Kidney epithelial cell (primary cell): ENCODE measurements around the gene LIN52. TPM values are rescaled to one million over a fixed set of nuclear protein-coding genes. Genes with fewer than 3 reads are reported as not detected.

ENCODE experiments used
- DNase-seq: peaks from one replicate; pipeline ENCODE4 v3.0.0-alpha.2; 2010; ENCODE audit warnings: low read depth
- H3K27me3 ChIP-seq: 2 replicates; pipeline ENCODE4 v1.6.0; 2011; ENCODE audit warnings: low read length; ENCODE audit not compliant: control insufficient read depth, insufficient read depth
- H3K36me3 ChIP-seq: 2 replicates; pipeline ENCODE4 v1.5.1; 2011; ENCODE audit warnings: low read length; ENCODE audit not compliant: control insufficient read depth, insufficient read depth
- H3K4me3 ChIP-seq: 2 replicates; pipeline ENCODE4 v1.5.1; 2011; ENCODE audit warnings: low read depth, mild to moderate bottlenecking, control low read depth, low read length
- total RNA-seq: library from RNA; depleted of rRNA; stranded (reverse); fragments of >200 nt; gene quantifications from 2 replicates; pipeline ENCODE4 v1.2.3, GENCODE V29; 2015
- TF ChIP-seq, protein P1 (sequence below): IDR thresholded peaks from 2 replicates; pipeline ENCODE4 v1.5.1; 2011; ENCODE audit warnings: mild to moderate bottlenecking, moderate library complexity, low read length, control low read depth, inconsistent platforms; ENCODE audit not compliant: insufficient read depth, poor library complexity, severe bottlenecking

LIN52 gene
- total RNA-seq, 1 donor from 2014 or later, result 7.8 TPM

DNA sequence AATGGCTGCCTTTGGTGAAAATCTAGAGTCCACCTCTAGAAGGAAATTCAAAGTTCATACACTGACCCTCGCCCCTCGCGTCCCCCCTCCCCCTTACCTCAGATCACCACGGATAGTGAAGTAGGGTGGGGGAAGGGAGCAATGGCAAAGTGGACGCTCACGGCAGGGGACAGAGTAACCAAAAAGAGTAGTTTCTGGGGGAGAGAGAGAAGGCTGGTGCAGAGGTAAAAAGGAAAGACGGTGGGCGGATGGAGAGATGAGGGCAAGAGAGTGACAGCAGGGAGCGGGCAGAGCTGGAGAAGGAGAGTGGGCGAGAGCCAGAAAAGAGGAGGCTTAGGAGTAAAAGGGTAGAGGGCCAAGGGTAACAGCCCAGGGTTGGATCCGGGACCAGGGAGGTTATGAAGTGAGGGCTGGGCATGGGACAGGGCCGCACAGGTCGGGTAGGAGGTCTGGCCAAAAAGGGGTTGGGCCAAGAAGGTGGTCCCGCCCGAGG, 926 bp upstream of the LIN52 start:
- Histone ChIP-seq H3K36me3 (no peaks in the 10 kb centered on the region), H3K4me3 (peak overlapping the region; percentile 61), H3K27me3 (no peaks in the 10 kb centered on the region)
- TF ChIP-seq, protein P1, sequence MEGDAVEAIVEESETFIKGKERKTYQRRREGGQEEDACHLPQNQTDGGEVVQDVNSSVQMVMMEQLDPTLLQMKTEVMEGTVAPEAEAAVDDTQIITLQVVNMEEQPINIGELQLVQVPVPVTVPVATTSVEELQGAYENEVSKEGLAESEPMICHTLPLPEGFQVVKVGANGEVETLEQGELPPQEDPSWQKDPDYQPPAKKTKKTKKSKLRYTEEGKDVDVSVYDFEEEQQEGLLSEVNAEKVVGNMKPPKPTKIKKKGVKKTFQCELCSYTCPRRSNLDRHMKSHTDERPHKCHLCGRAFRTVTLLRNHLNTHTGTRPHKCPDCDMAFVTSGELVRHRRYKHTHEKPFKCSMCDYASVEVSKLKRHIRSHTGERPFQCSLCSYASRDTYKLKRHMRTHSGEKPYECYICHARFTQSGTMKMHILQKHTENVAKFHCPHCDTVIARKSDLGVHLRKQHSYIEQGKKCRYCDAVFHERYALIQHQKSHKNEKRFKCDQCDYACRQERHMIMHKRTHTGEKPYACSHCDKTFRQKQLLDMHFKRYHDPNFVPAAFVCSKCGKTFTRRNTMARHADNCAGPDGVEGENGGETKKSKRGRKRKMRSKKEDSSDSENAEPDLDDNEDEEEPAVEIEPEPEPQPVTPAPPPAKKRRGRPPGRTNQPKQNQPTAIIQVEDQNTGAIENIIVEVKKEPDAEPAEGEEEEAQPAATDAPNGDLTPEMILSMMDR, result no peak
- DNase-seq, result no peak

GRCh38 chr14:74085047-74085637, 386 bp downstream of the LIN52 start:
- DNase-seq, result no peak
- Histone ChIP-seq H3K36me3 (no peaks in the 10 kb centered on the region), H3K4me3 (peak overlapping the region; percentile 69), H3K27me3 (no peaks in the 10 kb centered on the region)
- TF ChIP-seq, protein P1, result no peak

DNA sequence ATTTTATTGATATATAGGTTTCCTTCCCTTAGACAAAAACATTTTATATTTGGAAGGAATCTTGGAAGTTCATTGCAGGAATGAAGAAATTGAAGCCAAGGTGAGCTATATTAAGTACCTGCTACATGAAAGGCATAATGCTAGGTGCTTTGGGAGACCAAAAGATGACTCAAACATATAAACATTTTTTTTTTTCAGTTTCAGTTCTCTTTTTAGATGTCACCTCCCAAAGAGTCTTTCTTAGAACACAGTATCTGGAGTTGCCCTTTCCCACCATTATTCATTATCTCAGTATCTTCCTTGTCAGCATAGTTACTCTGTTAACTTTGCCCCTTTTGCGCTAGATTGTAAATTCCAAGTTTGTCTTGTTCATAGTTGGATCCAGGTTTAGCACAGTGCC, 1.1 kb downstream of the LIN52 start:
- H3K27me3 ChIP-seq, result no peaks in the 10 kb centered on the region
- no peaks in the 10 kb centered on the region for H3K36me3 ChIP-seq
- H3K4me3 ChIP-seq, result peak overlapping the region; percentile 69
- DNase-seq, result no peak
- TF ChIP-seq, protein P1, result no peak

DNA sequence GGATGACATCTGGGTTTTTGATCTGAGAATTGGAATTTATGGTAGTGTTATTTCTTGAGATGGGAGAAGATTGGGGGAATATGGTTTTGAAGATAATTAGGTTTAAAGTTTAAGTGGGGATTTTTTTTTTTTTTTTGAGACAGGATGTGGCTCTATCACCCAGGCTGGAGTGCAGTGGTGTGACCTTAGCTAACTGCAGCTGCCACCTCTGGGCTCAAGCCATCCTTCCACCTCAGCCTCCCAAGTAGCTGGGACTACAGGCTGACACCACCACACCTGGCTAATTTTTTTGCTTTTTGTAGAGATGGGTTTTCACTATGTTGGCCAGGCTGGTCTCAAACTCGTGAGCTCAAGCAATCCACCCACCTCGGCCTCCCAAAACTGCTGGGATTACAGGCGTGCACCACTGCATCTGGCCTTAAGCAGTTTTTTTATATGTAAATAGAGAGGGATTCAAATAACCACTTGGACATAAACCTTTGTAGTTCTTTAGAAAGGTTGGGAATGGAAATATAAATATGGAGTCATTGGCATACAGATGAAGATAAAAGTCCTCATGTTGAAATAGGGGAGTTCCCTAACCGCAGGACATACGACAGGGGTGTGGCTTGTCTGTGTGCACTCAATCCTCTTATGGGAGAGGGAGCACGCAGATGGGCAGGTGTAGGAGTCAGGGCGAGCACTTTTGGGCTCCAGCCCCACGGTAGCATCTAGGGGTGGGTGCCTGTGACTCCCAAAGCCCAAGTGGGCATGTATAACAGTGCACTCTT, 4.7 kb downstream of the LIN52 start:
- Histone ChIP-seq H3K4me3 (no peak overlapping the region), H3K27me3 (no peaks in the 10 kb centered on the region), H3K36me3 (no peaks in the 10 kb centered on the region)
- DNase-seq, result no peak
- TF ChIP-seq, protein P1, result no peak

DNA sequence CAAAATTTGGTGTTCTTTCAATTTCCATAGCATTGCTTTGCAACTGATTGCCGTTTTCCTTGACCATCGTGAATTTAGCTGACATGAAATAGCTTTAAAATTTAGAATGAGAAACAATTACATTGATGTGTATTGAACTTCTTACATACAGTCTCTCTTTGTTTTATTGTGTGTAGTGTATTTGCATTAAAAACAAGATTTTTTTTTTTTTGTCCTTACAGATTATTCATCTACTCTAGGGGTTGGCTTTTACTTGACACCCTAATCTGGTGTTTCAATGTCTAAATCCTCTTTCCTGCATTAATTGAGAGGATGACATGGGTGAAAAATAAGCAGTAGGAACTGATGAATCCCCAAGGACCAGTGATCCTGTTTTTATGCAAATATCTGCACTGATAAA, 20.6 kb downstream of the LIN52 start:
- H3K4me3 ChIP-seq, result no peak overlapping the region
- TF ChIP-seq, protein P1, result no peak
- no peaks in the 10 kb centered on the region for H3K27me3 ChIP-seq
- DNase-seq, result no peak
- no peaks in the 10 kb centered on the region for H3K36me3 ChIP-seq
